AG09309 (cell line): ENCODE measurements around the gene EHD1.

Source experiments
- DNase-seq: peaks from one replicate; pipeline ENCODE4 v3.0.0-alpha.2; 2010; ENCODE audit warnings: low read depth
- H3K4me3 ChIP-seq: 2 replicates; pipeline ENCODE4 v1.5.1; 2011; ENCODE audit warnings: mild to moderate bottlenecking, low read depth, low read length, moderate library complexity; ENCODE audit not compliant: control insufficient read depth
- CTCF ChIP-seq: IDR thresholded peaks from 2 replicates; pipeline ENCODE4 v1.5.1; 2011; ENCODE audit warnings: mild to moderate bottlenecking, low read depth, low read length, inconsistent platforms; ENCODE audit not compliant: insufficient read depth, control insufficient read depth; ENCODE audit errors: missing control alignments

EHD1 gene

GRCh38 chr11:64923151-64923661 is 44.8 kb upstream of the EHD1 start:
- no peak for TF ChIP-seq CTCF
- DNase-seq, result no peak
- H3K4me3 ChIP-seq, result no peak overlapping the region

- no peak for TF ChIP-seq CTCF
Measured at GRCh38 chr11:64921384-64921783, 43.0 kb upstream of the EHD1 start.

GRCh38 chr11:64920124-64920523 is 41.7 kb upstream of the EHD1 start:
- DNase-seq, result no peak
- no peak overlapping the region for H3K4me3 ChIP-seq

More at GRCh38 chr11:64921384-64921783, 43.0 kb upstream of the EHD1 start:
- DNase-seq, result no peak
- no peak overlapping the region for H3K4me3 ChIP-seq

GRCh38 chr11:64919627-64920026 is 41.2 kb upstream of the EHD1 start:
- no peak overlapping the region for H3K4me3 ChIP-seq
- TF ChIP-seq CTCF, result no peak
- no peak for DNase-seq

More at GRCh38 chr11:64920124-64920523, 41.7 kb upstream of the EHD1 start:
- no peak for TF ChIP-seq CTCF

GRCh38 chr11:64918017-64918416 is 39.6 kb upstream of the EHD1 start:
- DNase-seq, result peak; percentile 31
- H3K4me3 ChIP-seq, result peak overlapping the region; percentile 33; the same call in 1 of the 2 replicates
- TF ChIP-seq CTCF, result peak; percentile 35

GRCh38 chr11:64917663-64917995 is 39.2 kb upstream of the EHD1 start:
- no peak for DNase-seq
- peak overlapping the region; percentile 33 for H3K4me3 ChIP-seq
- no peak for TF ChIP-seq CTCF
